22Rv1 (cell line): ENCODE data around the gene HELZ.

Source experiments
- CTCF ChIP-seq: fragments of 450-650 bp; IDR thresholded peaks from 2 replicates; pipeline ENCODE4 v1.5.1; 2017; ENCODE audit warnings: mild to moderate bottlenecking
- ZFX ChIP-seq: fragments of 450-650 bp; IDR thresholded peaks from 2 replicates; pipeline ENCODE4 v1.6.1; 2017; ENCODE audit warnings: antibody characterized with exemption, borderline replicate concordance

GRCh38 chr17:67085406-67085805 is 159.6 kb downstream of the HELZ start:
- TF ChIP-seq CTCF (no peak), ZFX (no peak)
